ENCODE data around the gene LHCGR. TPM values are rescaled to one million over a fixed set of nuclear protein-coding genes. Genes with fewer than 3 reads are reported as not detected.

LHCGR gene
- total RNA-seq, 1 donor from 2014 or later = not detected

- Mint-ChIP-seq H3K9me3 (ENCODE audit: low read depth) (peaks cover 2% of the 10 kb centered on the region), H3K4me3 (ENCODE audit: unreplicated experiment) (no peak overlapping the region), H3K36me3 (ENCODE audit: low read depth) (no peaks in the 10 kb centered on the region), H3K27me3 (ENCODE audit: low read depth) (peaks cover 15% of the 10 kb centered on the region), H3K27ac (ENCODE audit: unreplicated experiment) (no peak overlapping the region), H3K4me1 (ENCODE audit: low read depth) (no peaks in the 10 kb centered on the region)
- no peak for DNase-seq (ENCODE audit: low spot score)
- TF ChIP-seq, protein P1, sequence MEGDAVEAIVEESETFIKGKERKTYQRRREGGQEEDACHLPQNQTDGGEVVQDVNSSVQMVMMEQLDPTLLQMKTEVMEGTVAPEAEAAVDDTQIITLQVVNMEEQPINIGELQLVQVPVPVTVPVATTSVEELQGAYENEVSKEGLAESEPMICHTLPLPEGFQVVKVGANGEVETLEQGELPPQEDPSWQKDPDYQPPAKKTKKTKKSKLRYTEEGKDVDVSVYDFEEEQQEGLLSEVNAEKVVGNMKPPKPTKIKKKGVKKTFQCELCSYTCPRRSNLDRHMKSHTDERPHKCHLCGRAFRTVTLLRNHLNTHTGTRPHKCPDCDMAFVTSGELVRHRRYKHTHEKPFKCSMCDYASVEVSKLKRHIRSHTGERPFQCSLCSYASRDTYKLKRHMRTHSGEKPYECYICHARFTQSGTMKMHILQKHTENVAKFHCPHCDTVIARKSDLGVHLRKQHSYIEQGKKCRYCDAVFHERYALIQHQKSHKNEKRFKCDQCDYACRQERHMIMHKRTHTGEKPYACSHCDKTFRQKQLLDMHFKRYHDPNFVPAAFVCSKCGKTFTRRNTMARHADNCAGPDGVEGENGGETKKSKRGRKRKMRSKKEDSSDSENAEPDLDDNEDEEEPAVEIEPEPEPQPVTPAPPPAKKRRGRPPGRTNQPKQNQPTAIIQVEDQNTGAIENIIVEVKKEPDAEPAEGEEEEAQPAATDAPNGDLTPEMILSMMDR (IDR thresholded peaks at IDR 0.05) = no peak
Observed at GRCh38 chr2:48790407-48791170, 35.1 kb upstream of the LHCGR start.

GRCh38 chr2:48787580-48787979 is 32.1 kb upstream of the LHCGR start:
- Mint-ChIP-seq H3K9me3 (ENCODE audit: low read depth) (no peaks in the 10 kb centered on the region), H3K4me3 (ENCODE audit: unreplicated experiment) (no peak overlapping the region), H3K4me1 (ENCODE audit: low read depth) (no peaks in the 10 kb centered on the region), H3K36me3 (ENCODE audit: low read depth) (no peaks in the 10 kb centered on the region), H3K27me3 (ENCODE audit: low read depth) (peaks cover 13% of the 10 kb centered on the region), H3K27ac (ENCODE audit: unreplicated experiment) (no peak overlapping the region)
- TF ChIP-seq, protein P1 (IDR thresholded peaks at IDR 0.05) = no peak
- no peak for DNase-seq (ENCODE audit: low spot score)

DNA sequence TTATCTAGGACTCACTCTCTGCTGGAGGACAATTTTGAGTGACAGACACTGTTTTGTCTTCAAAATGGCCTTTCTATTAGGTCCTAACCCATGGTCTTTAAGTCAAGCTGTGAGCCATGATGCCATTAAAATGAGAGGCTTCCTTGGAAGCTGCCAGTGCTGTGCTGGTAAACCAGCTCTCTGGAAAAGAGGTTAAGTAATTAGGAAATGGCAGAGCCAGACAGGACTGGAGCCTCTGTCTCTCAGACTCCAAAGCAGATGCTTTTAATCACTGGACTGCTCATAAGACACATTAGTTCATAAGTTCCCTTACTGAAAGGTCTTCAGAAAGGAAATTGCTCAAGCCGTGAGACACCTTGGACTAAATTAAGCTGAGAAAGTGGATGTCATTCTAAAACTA is 25.8 kb upstream of the LHCGR start:
- Mint-ChIP-seq H3K36me3 (ENCODE audit: low read depth) (no peaks in the 10 kb centered on the region), H3K9me3 (ENCODE audit: low read depth) (no peaks in the 10 kb centered on the region), H3K27ac (ENCODE audit: unreplicated experiment) (no peak overlapping the region), H3K27me3 (ENCODE audit: low read depth) (peaks cover 5% of the 10 kb centered on the region), H3K4me3 (ENCODE audit: unreplicated experiment) (no peak overlapping the region), H3K4me1 (ENCODE audit: low read depth) (no peaks in the 10 kb centered on the region)
- TF ChIP-seq, protein P1 (IDR thresholded peaks at IDR 0.05) = no peak
- no peak for DNase-seq (ENCODE audit: low spot score)

- H3K27me3 Mint-ChIP-seq (ENCODE audit: low read depth) = peaks cover 8% of the 10 kb centered on the region
- H3K4me1 Mint-ChIP-seq (ENCODE audit: low read depth) = no peaks in the 10 kb centered on the region
- no peaks in the 10 kb centered on the region for H3K36me3 Mint-ChIP-seq (ENCODE audit: low read depth)
- DNase-seq (ENCODE audit: low spot score) = no peak
- H3K9me3 Mint-ChIP-seq (ENCODE audit: low read depth) = no peaks in the 10 kb centered on the region
- TF ChIP-seq, protein P1 (IDR thresholded peaks at IDR 0.05) = no peak
- no peak overlapping the region for H3K27ac Mint-ChIP-seq (ENCODE audit: unreplicated experiment)
- H3K4me3 Mint-ChIP-seq (ENCODE audit: unreplicated experiment) = no peak overlapping the region
Observed at GRCh38 chr2:48779019-48779716, 23.6 kb upstream of the LHCGR start.

GRCh38 chr2:48774251-48774650 is 18.7 kb upstream of the LHCGR start:
- Mint-ChIP-seq H3K4me3 (ENCODE audit: unreplicated experiment) (no peak overlapping the region), H3K4me1 (ENCODE audit: low read depth) (no peaks in the 10 kb centered on the region), H3K27ac (ENCODE audit: unreplicated experiment) (no peak overlapping the region), H3K27me3 (ENCODE audit: low read depth) (peaks cover 7% of the 10 kb centered on the region), H3K9me3 (ENCODE audit: low read depth) (no peaks in the 10 kb centered on the region), H3K36me3 (ENCODE audit: low read depth) (no peaks in the 10 kb centered on the region)
- TF ChIP-seq, protein P1 (IDR thresholded peaks at IDR 0.05) = no peak
- no peak for DNase-seq (ENCODE audit: low spot score)

Data from chondrocyte (in vitro differentiated cells).